Measurements from ENCODE around the gene NKX6-2. TPM values are rescaled to one million over a fixed set of nuclear protein-coding genes. Genes with fewer than 3 reads are reported as not detected.

Gene NKX6-2
- total RNA-seq, 1 donor from 2014 or later: not detected

DNA sequence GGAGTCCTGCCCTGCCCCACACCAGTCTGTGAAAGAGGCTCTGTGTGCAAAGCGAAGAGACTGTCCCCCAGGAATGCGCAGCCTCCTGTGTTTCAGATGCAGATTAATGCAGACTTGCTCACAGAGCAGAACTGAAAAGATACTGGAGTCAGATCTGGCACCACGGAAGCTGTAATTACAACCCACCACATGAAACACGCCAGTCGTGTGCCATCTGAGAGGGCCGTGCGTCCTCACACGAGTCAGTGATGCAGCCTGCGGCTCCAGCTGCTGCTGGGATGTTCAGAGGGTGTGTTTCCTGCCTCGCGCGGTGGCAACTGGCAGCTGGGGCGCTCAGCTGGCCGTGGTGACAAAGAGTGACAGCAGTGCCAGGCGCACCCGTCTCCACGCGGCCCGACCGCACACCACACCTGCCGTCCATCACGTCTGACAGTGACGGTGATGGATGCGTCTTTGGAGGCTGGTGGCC is 50.0 kb downstream of the NKX6-2 start:
- Mint-ChIP-seq H3K9me3 (ENCODE audit: unreplicated experiment) (no peaks in the 10 kb centered on the region), H3K27ac (ENCODE audit: unreplicated experiment) (no peak overlapping the region), H3K4me1 (ENCODE audit: low read depth, unreplicated experiment) (no peaks in the 10 kb centered on the region), H3K4me3 (ENCODE audit: unreplicated experiment) (no peak overlapping the region), H3K36me3 (ENCODE audit: low read depth, unreplicated experiment) (peaks cover 4% of the 10 kb centered on the region), H3K27me3 (ENCODE audit: low read depth, unreplicated experiment) (peaks cover 2% of the 10 kb centered on the region)
- Histone ChIP-seq H2AFZ (ENCODE audit: low read depth, low read length) (no peak overlapping the region), H3K4me3 (ENCODE audit: insufficient read depth, low read depth, low read length) (no peak overlapping the region), H3K79me2 (ENCODE audit: insufficient read depth, low read length) (no peaks in the 10 kb centered on the region), H3K4me2 (ENCODE audit: low read length) (no peak overlapping the region), H3K27ac (ENCODE audit: low read depth, low read length) (no peak overlapping the region), H3K36me3 (ENCODE audit: insufficient read depth, low read length) (peaks cover 2% of the 10 kb centered on the region), H4K20me1 (ENCODE audit: insufficient read depth, low read length) (peaks cover 24% of the 10 kb centered on the region), H3K9ac (ENCODE audit: low read length) (no peak overlapping the region), H3K27me3 (ENCODE audit: insufficient read depth, low read length) (no peaks in the 10 kb centered on the region), H3K4me1 (ENCODE audit: insufficient read depth, low read length) (no peaks in the 10 kb centered on the region), H3K9me3 (ENCODE audit: insufficient read depth, low read depth, low read length) (no peaks in the 10 kb centered on the region)
- DNase-seq (ENCODE audit: low read depth) (no peak), FAIRE-seq (no peak)
- no peak for TF ChIP-seq EZH2 (IDR thresholded peaks at IDR 0.05; ENCODE audit: insufficient read depth, low read length)
- TF ChIP-seq, protein P1, sequence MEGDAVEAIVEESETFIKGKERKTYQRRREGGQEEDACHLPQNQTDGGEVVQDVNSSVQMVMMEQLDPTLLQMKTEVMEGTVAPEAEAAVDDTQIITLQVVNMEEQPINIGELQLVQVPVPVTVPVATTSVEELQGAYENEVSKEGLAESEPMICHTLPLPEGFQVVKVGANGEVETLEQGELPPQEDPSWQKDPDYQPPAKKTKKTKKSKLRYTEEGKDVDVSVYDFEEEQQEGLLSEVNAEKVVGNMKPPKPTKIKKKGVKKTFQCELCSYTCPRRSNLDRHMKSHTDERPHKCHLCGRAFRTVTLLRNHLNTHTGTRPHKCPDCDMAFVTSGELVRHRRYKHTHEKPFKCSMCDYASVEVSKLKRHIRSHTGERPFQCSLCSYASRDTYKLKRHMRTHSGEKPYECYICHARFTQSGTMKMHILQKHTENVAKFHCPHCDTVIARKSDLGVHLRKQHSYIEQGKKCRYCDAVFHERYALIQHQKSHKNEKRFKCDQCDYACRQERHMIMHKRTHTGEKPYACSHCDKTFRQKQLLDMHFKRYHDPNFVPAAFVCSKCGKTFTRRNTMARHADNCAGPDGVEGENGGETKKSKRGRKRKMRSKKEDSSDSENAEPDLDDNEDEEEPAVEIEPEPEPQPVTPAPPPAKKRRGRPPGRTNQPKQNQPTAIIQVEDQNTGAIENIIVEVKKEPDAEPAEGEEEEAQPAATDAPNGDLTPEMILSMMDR (IDR thresholded peaks at IDR 0.05; ENCODE audit: insufficient read depth, low read depth, low read length): no peak

DNA sequence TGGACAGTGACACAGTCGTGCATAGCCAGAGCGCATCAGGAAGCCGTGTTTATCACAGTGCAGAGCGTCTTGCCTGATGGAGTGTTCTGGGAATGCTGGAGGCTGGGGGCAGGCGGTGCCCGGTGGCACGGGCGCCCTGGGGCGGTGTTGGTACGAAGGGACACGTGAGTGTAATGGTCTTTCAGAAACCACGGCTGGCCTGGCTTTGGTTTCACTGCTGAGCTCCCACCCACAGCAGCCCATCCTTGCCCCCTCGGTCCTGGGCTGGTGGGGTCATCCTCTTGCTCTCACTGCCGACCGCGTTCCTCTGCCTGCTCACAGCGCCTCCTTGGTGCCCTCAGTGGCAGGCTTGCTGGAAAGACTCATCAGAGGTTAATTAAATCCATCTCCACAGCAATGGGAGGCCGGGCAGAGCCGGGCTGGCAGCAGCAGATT is 50.6 kb downstream of the NKX6-2 start:
- H3K27ac Mint-ChIP-seq (ENCODE audit: unreplicated experiment): no peak overlapping the region

DNA sequence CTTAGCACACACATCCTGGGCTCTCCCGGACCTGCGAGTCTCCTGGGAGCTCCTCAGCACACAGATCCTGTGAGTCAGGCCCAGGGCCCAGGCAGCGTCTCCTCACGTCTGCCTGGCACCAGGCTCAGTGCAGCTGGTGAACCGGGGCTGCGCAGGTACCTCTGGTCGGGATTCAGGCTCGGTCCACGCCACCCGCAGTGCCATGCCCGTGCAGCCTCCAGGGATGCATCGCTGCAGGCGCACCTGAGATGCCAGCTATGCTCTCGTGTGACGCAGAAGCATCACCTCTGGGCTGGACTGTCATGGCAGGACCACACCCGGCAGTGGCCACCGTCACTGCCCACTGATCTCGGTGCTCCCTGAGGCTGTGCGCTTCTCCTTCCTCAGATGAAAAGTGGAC is 52.0 kb downstream of the NKX6-2 start:
- H3K9me3 Mint-ChIP-seq (ENCODE audit: unreplicated experiment): no peaks in the 10 kb centered on the region
- FAIRE-seq (no peak), DNase-seq (ENCODE audit: low read depth) (no peak)
- H3K27ac ChIP-seq (ENCODE audit: low read depth, low read length): no peak overlapping the region
- H3K27me3 Mint-ChIP-seq (ENCODE audit: low read depth, unreplicated experiment): peaks cover 2% of the 10 kb centered on the region
- H3K4me2 ChIP-seq (ENCODE audit: low read length): no peak overlapping the region
- H3K79me2 ChIP-seq (ENCODE audit: insufficient read depth, low read length): no peaks in the 10 kb centered on the region
- no peak overlapping the region for H3K9ac ChIP-seq (ENCODE audit: low read length)
- H3K36me3 ChIP-seq (ENCODE audit: insufficient read depth, low read length): peaks cover 2% of the 10 kb centered on the region
- no peaks in the 10 kb centered on the region for H3K9me3 ChIP-seq (ENCODE audit: insufficient read depth, low read depth, low read length)
- H2AFZ ChIP-seq (ENCODE audit: low read depth, low read length): no peak overlapping the region
- no peaks in the 10 kb centered on the region for H3K4me1 Mint-ChIP-seq (ENCODE audit: low read depth, unreplicated experiment)
- no peaks in the 10 kb centered on the region for H3K36me3 Mint-ChIP-seq (ENCODE audit: low read depth, unreplicated experiment)
- no peak overlapping the region for H3K27ac Mint-ChIP-seq (ENCODE audit: unreplicated experiment)
- no peak overlapping the region for H3K4me3 Mint-ChIP-seq (ENCODE audit: unreplicated experiment)
- no peaks in the 10 kb centered on the region for H3K4me1 ChIP-seq (ENCODE audit: insufficient read depth, low read length)
- H3K27me3 ChIP-seq (ENCODE audit: insufficient read depth, low read length): no peaks in the 10 kb centered on the region
- TF ChIP-seq EZH2 (IDR thresholded peaks at IDR 0.05; ENCODE audit: insufficient read depth, low read length): no peak
- TF ChIP-seq, protein P1 (IDR thresholded peaks at IDR 0.05; ENCODE audit: insufficient read depth, low read depth, low read length): no peak
- peaks cover 22% of the 10 kb centered on the region for H4K20me1 ChIP-seq (ENCODE audit: insufficient read depth, low read length)
- no peak overlapping the region for H3K4me3 ChIP-seq (ENCODE audit: insufficient read depth, low read depth, low read length)

More for the DNA sequence above, 50.6 kb downstream of the NKX6-2 start:
- no peaks in the 10 kb centered on the region for H3K9me3 ChIP-seq (ENCODE audit: insufficient read depth, low read depth, low read length)
- DNase-seq (ENCODE audit: low read depth) (no peak), FAIRE-seq (no peak)
- H3K27me3 ChIP-seq (ENCODE audit: insufficient read depth, low read length): no peaks in the 10 kb centered on the region
- H3K27ac ChIP-seq (ENCODE audit: low read depth, low read length): no peak overlapping the region
- H3K4me1 Mint-ChIP-seq (ENCODE audit: low read depth, unreplicated experiment): no peaks in the 10 kb centered on the region
- H3K4me3 Mint-ChIP-seq (ENCODE audit: unreplicated experiment): no peak overlapping the region
- no peak overlapping the region for H3K9ac ChIP-seq (ENCODE audit: low read length)
- no peaks in the 10 kb centered on the region for H3K4me1 ChIP-seq (ENCODE audit: insufficient read depth, low read length)
- peaks cover 2% of the 10 kb centered on the region for H3K27me3 Mint-ChIP-seq (ENCODE audit: low read depth, unreplicated experiment)
- H3K9me3 Mint-ChIP-seq (ENCODE audit: unreplicated experiment): no peaks in the 10 kb centered on the region
- H3K4me3 ChIP-seq (ENCODE audit: insufficient read depth, low read depth, low read length): no peak overlapping the region
- no peak overlapping the region for H2AFZ ChIP-seq (ENCODE audit: low read depth, low read length)
- H3K36me3 ChIP-seq (ENCODE audit: insufficient read depth, low read length): peaks cover 2% of the 10 kb centered on the region
- no peak for TF ChIP-seq EZH2 (IDR thresholded peaks at IDR 0.05; ENCODE audit: insufficient read depth, low read length)
- TF ChIP-seq, protein P1 (IDR thresholded peaks at IDR 0.05; ENCODE audit: insufficient read depth, low read depth, low read length): no peak
- peaks cover 24% of the 10 kb centered on the region for H4K20me1 ChIP-seq (ENCODE audit: insufficient read depth, low read length)
- H3K36me3 Mint-ChIP-seq (ENCODE audit: low read depth, unreplicated experiment): peaks cover 4% of the 10 kb centered on the region
- no peak overlapping the region for H3K4me2 ChIP-seq (ENCODE audit: low read length)
- H3K79me2 ChIP-seq (ENCODE audit: insufficient read depth, low read length): no peaks in the 10 kb centered on the region
